HUES48 (cell line): Measurements from ENCODE around the gene TRPM4.
"Not testable (repeated sequence)": the region's sequence is repeated elsewhere in the genome, so short reads cannot be mapped to it uniquely, and the experiment has no call there.

ENCODE experiments used
- H3K27ac ChIP-seq: one replicate; pipeline ENCODE4 v1.7.0; 2013; ENCODE audit warnings: low read depth, low read length, inconsistent platforms
- H3K27me3 ChIP-seq: 2 replicates; pipeline ENCODE4 v1.6.1; 2013; ENCODE audit warnings: mild to moderate bottlenecking, low read length; ENCODE audit not compliant: control insufficient read depth, insufficient read depth
- H3K36me3 ChIP-seq: 2 replicates; pipeline ENCODE4 v1.6.1; 2013; ENCODE audit warnings: low read length; ENCODE audit not compliant: control insufficient read depth, insufficient read depth
- H3K4me1 ChIP-seq: 2 replicates; pipeline ENCODE4 v1.6.1; 2013; ENCODE audit warnings: mild to moderate bottlenecking, low read length; ENCODE audit not compliant: control insufficient read depth, insufficient read depth
- H3K4me3 ChIP-seq: 2 replicates; pipeline ENCODE4 v1.5.1; 2013; ENCODE audit warnings: mild to moderate bottlenecking, low read depth, low read length
- H3K9ac ChIP-seq: 2 replicates; pipeline ENCODE4 v1.6.1; 2013; ENCODE audit warnings: mild to moderate bottlenecking, low read depth, low read length, moderate library complexity
- H3K9me3 ChIP-seq: 2 replicates; pipeline ENCODE4 v1.6.1; 2013; ENCODE audit warnings: low read length; ENCODE audit not compliant: control insufficient read depth, insufficient read depth

TRPM4 gene

GRCh38 chr19:49196527-49197240 lies 39.1 kb downstream of the TRPM4 start:
- Histone ChIP-seq H3K36me3 (peaks cover 4% of the 10 kb centered on the region; the same call in 1 of the 2 replicates), H3K9ac (no peak overlapping the region), H3K4me3 (no peak overlapping the region), H3K27me3 (no peaks in the 10 kb centered on the region), H3K9me3 (no peaks in the 10 kb centered on the region), H3K4me1 (no peaks in the 10 kb centered on the region), H3K27ac (no peak overlapping the region)

- Histone ChIP-seq H3K9me3 (no peaks in the 10 kb centered on the region), H3K4me3 (no peak overlapping the region), H3K27me3 (no peaks in the 10 kb centered on the region), H3K36me3 (peaks cover 4% of the 10 kb centered on the region; the same call in 1 of the 2 replicates), H3K4me1 (no peaks in the 10 kb centered on the region), H3K9ac (no peak overlapping the region), H3K27ac (no peak overlapping the region)
Measured at GRCh38 chr19:49200238-49200862, 42.8 kb downstream of the TRPM4 start.

- Histone ChIP-seq H3K9ac (no peak overlapping the region), H3K4me1 (no peaks in the 10 kb centered on the region)
Measured at GRCh38 chr19:49201042-49201441, 43.5 kb downstream of the TRPM4 start.

GRCh38 chr19:49205114-49205513 lies 47.5 kb downstream of the TRPM4 start:
- Histone ChIP-seq H3K36me3 (peaks cover 4% of the 10 kb centered on the region; the same call in 1 of the 2 replicates), H3K4me3 (no peak overlapping the region), H3K27ac (no peak overlapping the region), H3K9ac (no peak overlapping the region), H3K9me3 (no peaks in the 10 kb centered on the region), H3K4me1 (no peaks in the 10 kb centered on the region), H3K27me3 (no peaks in the 10 kb centered on the region)

More at GRCh38 chr19:49201042-49201441, 43.5 kb downstream of the TRPM4 start:
- Histone ChIP-seq H3K27me3 (no peaks in the 10 kb centered on the region), H3K36me3 (peaks cover 4% of the 10 kb centered on the region; the same call in 1 of the 2 replicates), H3K9me3 (no peaks in the 10 kb centered on the region), H3K27ac (no peak overlapping the region), H3K4me3 (no peak overlapping the region)

GRCh38 chr19:49209502-49209901 lies 51.9 kb downstream of the TRPM4 start:
- not testable (repeated sequence) for H3K9me3 ChIP-seq, H3K4me1 ChIP-seq, H3K4me3 ChIP-seq, H3K27me3 ChIP-seq, H3K27ac ChIP-seq, H3K9ac ChIP-seq, H3K36me3 ChIP-seq

GRCh38 chr19:49210108-49210900 lies 52.7 kb downstream of the TRPM4 start:
- H3K9ac ChIP-seq, result no peak overlapping the region
- H3K9me3 ChIP-seq, result no peaks in the 10 kb centered on the region
- no peaks in the 10 kb centered on the region for H3K4me1 ChIP-seq
- H3K27ac ChIP-seq, result no peak overlapping the region
- peak overlapping the region; percentile 47 for H3K4me3 ChIP-seq
- H3K36me3 ChIP-seq, result no peaks in the 10 kb centered on the region
- no peaks in the 10 kb centered on the region for H3K27me3 ChIP-seq

- no peak overlapping the region for H3K27ac ChIP-seq
- no peaks in the 10 kb centered on the region for H3K4me1 ChIP-seq
- H3K4me3 ChIP-seq, result peak overlapping the region; percentile 47; the same call in 1 of the 2 replicates
- H3K9ac ChIP-seq, result no peak overlapping the region
- no peaks in the 10 kb centered on the region for H3K36me3 ChIP-seq
- no peaks in the 10 kb centered on the region for H3K27me3 ChIP-seq
- H3K9me3 ChIP-seq, result no peaks in the 10 kb centered on the region
Measured at GRCh38 chr19:49210901-49211451, 53.4 kb downstream of the TRPM4 start.

- H3K27ac ChIP-seq, result no peak overlapping the region
- H3K27me3 ChIP-seq, result no peaks in the 10 kb centered on the region
- H3K9me3 ChIP-seq, result no peaks in the 10 kb centered on the region
- no peaks in the 10 kb centered on the region for H3K36me3 ChIP-seq
- H3K4me3 ChIP-seq, result no peak overlapping the region
- no peak overlapping the region for H3K9ac ChIP-seq
- no peaks in the 10 kb centered on the region for H3K4me1 ChIP-seq
Measured at GRCh38 chr19:49212016-49212701, 54.6 kb downstream of the TRPM4 start.

GRCh38 chr19:49213791-49214190 lies 56.2 kb downstream of the TRPM4 start:
- H3K4me1 ChIP-seq, result no peaks in the 10 kb centered on the region
- no peak overlapping the region for H3K4me3 ChIP-seq
- H3K36me3 ChIP-seq, result no peaks in the 10 kb centered on the region
- H3K9me3 ChIP-seq, result no peaks in the 10 kb centered on the region
- no peak overlapping the region for H3K27ac ChIP-seq
- no peaks in the 10 kb centered on the region for H3K27me3 ChIP-seq
- no peak overlapping the region for H3K9ac ChIP-seq

- Histone ChIP-seq H3K27me3 (no peaks in the 10 kb centered on the region), H3K36me3 (no peaks in the 10 kb centered on the region), H3K27ac (no peak overlapping the region), H3K4me1 (no peaks in the 10 kb centered on the region), H3K9ac (no peak overlapping the region), H3K4me3 (no peak overlapping the region), H3K9me3 (no peaks in the 10 kb centered on the region)
Measured at GRCh38 chr19:49214701-49215100, 57.1 kb downstream of the TRPM4 start.
